DOHH2 (cell line): ENCODE measurements around the gene PRDM7.
A peak's percentile ranks its signal among the peaks of the same experiment; 100 is the strongest.
"Not testable (repeated sequence)": the region's sequence is repeated elsewhere in the genome, so short reads cannot be mapped to it uniquely, and the experiment has no call there.

Experiments used
- H3F3A ChIP-seq: fragments of 200-600 bp; sonication (generic), shearing (Covaris generic); 2 replicates; pipeline ENCODE4 v1.6.0; 2016; ENCODE audit warnings: antibody characterized with exemption, mild to moderate bottlenecking; ENCODE audit not compliant: control insufficient read depth, insufficient read depth
- H3K27ac ChIP-seq: fragments of 200-600 bp; sonication (generic); 2 replicates; pipeline ENCODE4 v1.5.1; 2014; ENCODE audit warnings: low read depth, mild to moderate bottlenecking, low read length, moderate library complexity
- H3K27me3 ChIP-seq: fragments of 200-600 bp; sonication (generic); 2 replicates; pipeline ENCODE4 v1.6.1; 2014; ENCODE audit warnings: mild to moderate bottlenecking, low read length, mixed read lengths; ENCODE audit not compliant: control insufficient read depth
- H3K36me3 ChIP-seq: fragments of 200-600 bp; sonication (generic); 2 replicates; pipeline ENCODE4 v1.6.1; 2014; ENCODE audit warnings: mild to moderate bottlenecking, low read length, moderate library complexity, mixed read lengths; ENCODE audit not compliant: control insufficient read depth
- H3K4me1 ChIP-seq: fragments of 200-600 bp; sonication (generic); 2 replicates; pipeline ENCODE4 v1.6.1; 2014; ENCODE audit warnings: mild to moderate bottlenecking, low read length, mixed read lengths; ENCODE audit not compliant: control insufficient read depth
- H3K4me2 ChIP-seq: fragments of 200-600 bp; sonication (generic); 2 replicates; pipeline ENCODE4 v1.6.0; 2014; ENCODE audit warnings: mild to moderate bottlenecking, low read length, moderate library complexity
- H3K4me3 ChIP-seq: fragments of 200-600 bp; sonication (generic); 2 replicates; pipeline ENCODE4 v1.5.1; 2014; ENCODE audit warnings: mild to moderate bottlenecking, low read length, mixed read lengths
- H3K79me2 ChIP-seq: fragments of 200-600 bp; sonication (generic); 2 replicates; pipeline ENCODE4 v1.6.1; 2014; ENCODE audit warnings: mild to moderate bottlenecking, low read length, mixed read lengths; ENCODE audit not compliant: control insufficient read depth
- H3K9me2 ChIP-seq: fragments of 200-600 bp; sonication (generic); replicated peaks from 2 replicates; pipeline ENCODE4 v1.6.1; 2014; ENCODE audit warnings: mild to moderate bottlenecking, low read length, mixed read lengths; ENCODE audit not compliant: control insufficient read depth
- H3K9me3 ChIP-seq: fragments of 200-600 bp; sonication (generic); 2 replicates; pipeline ENCODE4 v1.6.1; 2014; ENCODE audit warnings: antibody characterized with exemption, low read length, mixed read lengths; ENCODE audit not compliant: control insufficient read depth, insufficient read depth
- H4K20me1 ChIP-seq: fragments of 200-600 bp; sonication (generic); 2 replicates; pipeline ENCODE4 v1.6.0; 2014; ENCODE audit warnings: low read depth, mild to moderate bottlenecking, antibody characterized with exemption, low read length, moderate library complexity; ENCODE audit not compliant: control insufficient read depth, insufficient read depth
- CTCF ChIP-seq: fragments of 200-600 bp; sonication (generic); IDR thresholded peaks from one replicate; pipeline ENCODE4 v1.5.1; 2014; ENCODE audit warnings: antibody characterized with exemption, mild to moderate bottlenecking, low read depth, low read length; ENCODE audit not compliant: poor library complexity, severe bottlenecking

Gene PRDM7

GRCh38 chr16:90077240-90077756, at the start of gene PRDM7:
Gene PRDM7, minus strand, starts transcription at chr16:90077331. Its CDS starts 1,421 bp downstream, at chr16:90075910.
- Histone ChIP-seq H3F3A (no peaks in the 10 kb centered on the region; the same call in 1 of the 2 replicates), H3K9me3 (no peaks in the 10 kb centered on the region), H3K4me1 (peaks cover 23% of the 10 kb centered on the region), H3K4me3 (peak within 1 kb of the TSS; percentile 77), H3K9me2 (no peaks in the 10 kb centered on the region), H3K27ac (no peak within 1 kb of the TSS), H3K36me3 (no peaks in the 10 kb centered on the region), H4K20me1 (no peaks in the 10 kb centered on the region), H3K79me2 (no peaks in the 10 kb centered on the region), H3K27me3 (peaks cover 43% of the 10 kb centered on the region), H3K4me2 (peak within 1 kb of the TSS; percentile 96)
- TF ChIP-seq CTCF: no peak

- not testable (repeated sequence) for H3K4me1 ChIP-seq, H3K27me3 ChIP-seq, H3K79me2 ChIP-seq, H3K4me2 ChIP-seq, H4K20me1 ChIP-seq, H3K9me2 ChIP-seq, H3K4me3 ChIP-seq, H3K9me3 ChIP-seq, H3F3A ChIP-seq, H3K27ac ChIP-seq, H3K36me3 ChIP-seq
Observed at GRCh38 chr16:90121846-90122245, 44.7 kb upstream of the PRDM7 start.

GRCh38 chr16:90107617-90108016, 30.5 kb upstream of the PRDM7 start:
- H3K27ac ChIP-seq, H3K36me3 ChIP-seq, H3K4me2 ChIP-seq, H3K4me3 ChIP-seq, H3K79me2 ChIP-seq, H3K27me3 ChIP-seq, H4K20me1 ChIP-seq, H3K9me2 ChIP-seq, H3K9me3 ChIP-seq, H3F3A ChIP-seq, H3K4me1 ChIP-seq: not testable (repeated sequence)

GRCh38 chr16:90107060-90107459, 29.9 kb upstream of the PRDM7 start:
- H3K9me3 ChIP-seq, H3K27me3 ChIP-seq, H3K27ac ChIP-seq, H3F3A ChIP-seq, H3K79me2 ChIP-seq, H3K4me1 ChIP-seq, H3K4me3 ChIP-seq, H4K20me1 ChIP-seq, H3K9me2 ChIP-seq, H3K4me2 ChIP-seq, H3K36me3 ChIP-seq: not testable (repeated sequence)

- not testable (repeated sequence) for H3K4me1 ChIP-seq, H3K27ac ChIP-seq, H3F3A ChIP-seq, H3K9me2 ChIP-seq, H3K79me2 ChIP-seq, H3K36me3 ChIP-seq, H3K9me3 ChIP-seq, H3K4me3 ChIP-seq, H4K20me1 ChIP-seq, H3K4me2 ChIP-seq, H3K27me3 ChIP-seq
- peak; percentile 19 for TF ChIP-seq CTCF
Observed at GRCh38 chr16:90106271-90106670, 29.1 kb upstream of the PRDM7 start.

GRCh38 chr16:90104725-90105124, 27.6 kb upstream of the PRDM7 start:
- not testable (repeated sequence) for H3K4me2 ChIP-seq, H4K20me1 ChIP-seq, H3K27me3 ChIP-seq, H3K9me3 ChIP-seq, H3K27ac ChIP-seq, H3K36me3 ChIP-seq, H3K4me1 ChIP-seq, H3K79me2 ChIP-seq, H3F3A ChIP-seq, H3K4me3 ChIP-seq, H3K9me2 ChIP-seq

GRCh38 chr16:90102086-90102884, 25.2 kb upstream of the PRDM7 start:
- not testable (repeated sequence) for H3K36me3 ChIP-seq, H3K4me1 ChIP-seq, H3K4me2 ChIP-seq, H3K4me3 ChIP-seq, H3K9me2 ChIP-seq, H3F3A ChIP-seq, H3K27ac ChIP-seq, H3K9me3 ChIP-seq, H3K79me2 ChIP-seq, H3K27me3 ChIP-seq, H4K20me1 ChIP-seq
